ENCODE data around the gene PPP2R5D.
"Not testable (repeated sequence)": the region's sequence is repeated elsewhere in the genome, so short reads cannot be mapped to it uniquely, and the experiment has no call there.

PPP2R5D gene

GRCh38 chr6:43032326-43032725, 48.0 kb downstream of the PPP2R5D start:
- DNase-seq (ENCODE audit: low read depth), result no peak

- no peak for DNase-seq (ENCODE audit: low read depth)
Observed at GRCh38 chr6:43033496-43034189, 49.3 kb downstream of the PPP2R5D start.

- no peak for DNase-seq (ENCODE audit: low read depth)
Observed at GRCh38 chr6:43034190-43034525, 49.8 kb downstream of the PPP2R5D start.

- DNase-seq (ENCODE audit: low read depth), result no peak
Observed at GRCh38 chr6:43035495-43036194, 51.3 kb downstream of the PPP2R5D start.

GRCh38 chr6:43036712-43037111, 52.3 kb downstream of the PPP2R5D start:
- no peak for DNase-seq (ENCODE audit: low read depth)

- DNase-seq (ENCODE audit: low read depth), result no peak
Observed at GRCh38 chr6:43037197-43037596, 52.8 kb downstream of the PPP2R5D start.

- DNase-seq (ENCODE audit: low read depth), result no peak
Observed at GRCh38 chr6:43037706-43038105, 53.3 kb downstream of the PPP2R5D start.

GRCh38 chr6:43038727-43039126, 54.4 kb downstream of the PPP2R5D start:
- DNase-seq (ENCODE audit: low read depth), result no peak

- DNase-seq (ENCODE audit: low read depth), result no peak
Observed at GRCh38 chr6:43040542-43041257, 56.3 kb downstream of the PPP2R5D start.

GRCh38 chr6:43041475-43041874, 57.1 kb downstream of the PPP2R5D start:
- not testable (repeated sequence) for DNase-seq (ENCODE audit: low read depth)

GRCh38 chr6:43043310-43043709, 58.9 kb downstream of the PPP2R5D start:
- DNase-seq (ENCODE audit: low read depth), result no peak

- DNase-seq (ENCODE audit: low read depth), result no peak
Observed at GRCh38 chr6:43045371-43045930, 61.1 kb downstream of the PPP2R5D start.

- no peak for DNase-seq (ENCODE audit: low read depth)
Observed at GRCh38 chr6:43047998-43048397, 63.6 kb downstream of the PPP2R5D start.

- DNase-seq (ENCODE audit: low read depth), result no peak
Observed at GRCh38 chr6:43050981-43051380, 66.6 kb downstream of the PPP2R5D start.

- no peak for DNase-seq (ENCODE audit: low read depth)
Observed at GRCh38 chr6:43052225-43052841, 68.0 kb downstream of the PPP2R5D start.

GRCh38 chr6:43052842-43053544, 68.6 kb downstream of the PPP2R5D start:
- no peak for DNase-seq (ENCODE audit: low read depth)

GRCh38 chr6:43053545-43054205, 69.3 kb downstream of the PPP2R5D start, which contains the start of gene CUL7:
Gene CUL7, minus strand, starts transcription at chr6:43053851. Its CDS starts 1,063 bp downstream, at chr6:43052788.
- peak; percentile 89 for DNase-seq (ENCODE audit: low read depth)

- no peak for DNase-seq (ENCODE audit: low read depth)
Observed at GRCh38 chr6:43054206-43054943, 70.0 kb downstream of the PPP2R5D start.

GRCh38 chr6:43055966-43056365, 71.6 kb downstream of the PPP2R5D start:
- DNase-seq (ENCODE audit: low read depth), result no peak

- no peak for DNase-seq (ENCODE audit: low read depth)
Observed at GRCh38 chr6:43058531-43058930, 74.2 kb downstream of the PPP2R5D start.
